GM10248 (cell line): ENCODE measurements around the gene HPS1.

Experiments
- CTCF ChIA-PET: fragments of 300-600 bp; sonication (Branson Sonifier 250); formaldehyde crosslinking; extraction: SDS; loops from one replicate; lab custom pipeline; 2021; ENCODE audit warnings: antibody characterized with exemption; lab: Yijun Ruan, JAX
- POLR2A ChIA-PET: fragments of 350-650 bp; sonication (Branson Sonifier 250); formaldehyde crosslinking; extraction: SDS; loops from one replicate; lab custom pipeline; 2020; ENCODE audit warnings: antibody characterized with exemption; lab: Yijun Ruan, JAX
- DNase-seq: peaks from one replicate; pipeline ENCODE4 v3.0.0; 2012; ENCODE audit errors: extremely low spot score
- TF ChIP-seq, protein P1 (sequence below): IDR thresholded peaks from 2 replicates; pipeline ENCODE4 v1.5.1; 2012; ENCODE audit warnings: mild to moderate bottlenecking, low read depth; ENCODE audit errors: extremely low read depth, missing control alignments, control extremely low read depth

Gene HPS1

DNA sequence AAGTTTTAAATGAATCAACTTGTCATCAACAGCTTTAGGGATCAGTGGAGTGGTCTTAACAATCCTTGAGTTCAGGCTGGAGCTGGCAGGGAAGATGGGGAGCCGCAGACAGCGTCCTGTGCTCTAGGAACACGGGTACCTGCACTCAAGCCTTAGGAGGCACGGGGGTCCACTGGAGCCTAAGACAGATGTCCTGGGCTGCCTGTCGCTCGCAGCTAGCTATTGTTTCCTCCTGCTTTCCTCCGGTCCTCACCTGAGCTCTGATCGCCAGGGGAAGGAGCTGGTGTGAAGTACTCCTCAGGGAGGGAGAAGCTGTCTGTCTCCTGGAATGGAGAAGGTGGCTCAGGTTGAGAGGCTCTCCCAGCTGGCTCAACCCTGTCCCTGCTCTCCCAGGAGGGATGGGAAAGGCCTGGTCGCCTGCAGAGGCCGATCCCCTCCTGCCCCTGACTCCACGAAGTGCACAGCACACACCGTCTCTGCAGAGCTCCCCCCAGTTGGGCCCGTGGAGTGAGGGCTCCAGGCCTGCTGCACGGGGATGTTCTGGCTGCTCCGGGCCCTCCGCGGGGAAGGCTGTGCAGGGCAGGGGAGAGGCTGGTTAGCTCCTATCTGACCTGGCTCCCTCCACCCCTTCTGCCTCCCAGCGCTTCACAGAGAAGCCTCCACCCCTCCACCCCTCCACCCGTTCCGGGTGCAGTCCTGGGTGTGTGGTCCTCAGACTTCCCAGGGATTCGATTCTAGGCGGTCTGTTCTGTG lies 17.2 kb downstream of the HPS1 start:
- TF ChIP-seq, protein P1, sequence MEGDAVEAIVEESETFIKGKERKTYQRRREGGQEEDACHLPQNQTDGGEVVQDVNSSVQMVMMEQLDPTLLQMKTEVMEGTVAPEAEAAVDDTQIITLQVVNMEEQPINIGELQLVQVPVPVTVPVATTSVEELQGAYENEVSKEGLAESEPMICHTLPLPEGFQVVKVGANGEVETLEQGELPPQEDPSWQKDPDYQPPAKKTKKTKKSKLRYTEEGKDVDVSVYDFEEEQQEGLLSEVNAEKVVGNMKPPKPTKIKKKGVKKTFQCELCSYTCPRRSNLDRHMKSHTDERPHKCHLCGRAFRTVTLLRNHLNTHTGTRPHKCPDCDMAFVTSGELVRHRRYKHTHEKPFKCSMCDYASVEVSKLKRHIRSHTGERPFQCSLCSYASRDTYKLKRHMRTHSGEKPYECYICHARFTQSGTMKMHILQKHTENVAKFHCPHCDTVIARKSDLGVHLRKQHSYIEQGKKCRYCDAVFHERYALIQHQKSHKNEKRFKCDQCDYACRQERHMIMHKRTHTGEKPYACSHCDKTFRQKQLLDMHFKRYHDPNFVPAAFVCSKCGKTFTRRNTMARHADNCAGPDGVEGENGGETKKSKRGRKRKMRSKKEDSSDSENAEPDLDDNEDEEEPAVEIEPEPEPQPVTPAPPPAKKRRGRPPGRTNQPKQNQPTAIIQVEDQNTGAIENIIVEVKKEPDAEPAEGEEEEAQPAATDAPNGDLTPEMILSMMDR, result no peak
- CTCF ChIA-PET, result interaction anchor here (7.8 kb wide), 1 partner anchor 20 kb away, joined by 98 read pairs; the partner anchor contains the start of gene PYROXD2
- DNase-seq, result no peak
- POLR2A ChIA-PET, result no interaction called here

DNA sequence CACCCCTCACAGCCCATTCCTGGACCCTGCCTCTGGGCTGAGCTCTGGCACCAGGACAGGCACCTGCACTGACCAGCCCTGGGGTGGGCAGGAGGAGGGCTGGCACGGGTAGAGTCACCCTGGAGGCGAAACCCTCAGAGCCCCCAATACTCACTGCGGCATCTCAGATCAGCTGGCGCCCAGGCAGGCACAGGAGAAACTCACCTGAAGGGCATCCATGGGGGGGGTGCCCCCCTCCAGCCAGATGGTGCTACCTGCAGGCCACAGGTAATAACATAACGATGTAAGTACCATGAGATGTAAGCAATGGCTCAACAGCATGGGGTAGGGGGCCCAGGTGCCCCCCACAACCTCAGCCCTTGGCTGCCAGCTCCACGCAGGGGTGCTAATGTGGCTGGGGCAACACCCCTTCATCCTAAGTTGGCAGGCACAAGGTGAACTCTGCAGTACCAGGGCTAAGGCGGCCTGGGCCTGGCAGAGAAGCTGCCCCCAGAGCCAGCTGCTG lies 19.7 kb downstream of the HPS1 start:
- CTCF ChIA-PET, result interaction anchor here (0.5 to 7.8 kb wide), 6 partner anchors 8 to 86 kb away, joined by 3 to 98 read pairs (median 6); partner anchors contain the start of gene PYROXD2
- TF ChIP-seq, protein P1, result no peak
- POLR2A ChIA-PET, result no interaction called here
- DNase-seq, result no peak

DNA sequence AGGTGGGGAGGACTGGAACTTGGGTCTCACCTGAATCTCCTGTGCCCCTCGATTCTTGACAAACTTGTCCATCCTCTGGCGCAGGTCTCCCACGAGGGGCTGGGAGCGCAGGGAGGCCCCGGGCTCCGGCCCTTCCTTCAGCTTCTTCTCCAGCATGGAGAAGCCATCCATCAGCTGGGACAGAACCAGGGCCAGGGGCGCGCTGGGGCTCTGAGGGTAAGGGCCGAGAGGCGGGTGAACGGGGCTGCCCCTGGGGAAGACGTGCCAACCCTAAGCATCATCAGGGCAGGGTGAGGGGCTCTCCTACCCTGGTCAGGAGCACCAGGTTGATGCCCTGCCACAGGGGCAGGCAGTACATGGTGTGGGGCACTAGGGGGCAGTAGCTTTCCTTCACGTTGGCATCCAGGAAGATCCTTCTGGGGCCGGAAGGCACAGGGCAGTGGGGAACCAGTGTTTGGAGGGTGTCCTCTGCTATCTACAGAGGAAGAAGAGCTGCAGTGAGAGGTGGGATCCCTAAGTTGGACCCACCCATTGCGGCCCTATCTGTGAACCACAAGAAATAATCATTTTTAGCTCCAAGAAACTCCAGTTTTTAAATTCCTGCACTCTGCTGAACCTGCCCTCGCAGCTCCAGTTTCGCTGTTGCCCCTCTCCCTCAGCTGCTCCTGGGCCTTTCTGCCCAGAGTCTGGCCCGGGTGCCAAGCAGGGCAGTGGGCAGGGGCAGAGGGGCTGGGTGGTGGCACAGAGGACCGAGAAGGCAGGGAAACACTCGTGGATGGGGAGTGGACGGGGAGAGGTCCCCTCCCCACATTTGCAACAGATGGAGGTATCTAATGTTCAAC lies 21.0 kb downstream of the HPS1 start:
- ChIA-PET CTCF (interaction anchor here (0.6 to 7.8 kb wide), 24 partner anchors 9 to 821 kb away, joined by 3 to 98 read pairs (median 4); partner anchors contain the start of gene PYROXD2), POLR2A (interaction anchor here (0.6 kb wide), 1 partner anchor 531 kb away, joined by 3 read pairs; no protein-coding TSS in a partner anchor)
- TF ChIP-seq, protein P1, result peak; percentile 77
- peak; percentile 73 for DNase-seq

DNA sequence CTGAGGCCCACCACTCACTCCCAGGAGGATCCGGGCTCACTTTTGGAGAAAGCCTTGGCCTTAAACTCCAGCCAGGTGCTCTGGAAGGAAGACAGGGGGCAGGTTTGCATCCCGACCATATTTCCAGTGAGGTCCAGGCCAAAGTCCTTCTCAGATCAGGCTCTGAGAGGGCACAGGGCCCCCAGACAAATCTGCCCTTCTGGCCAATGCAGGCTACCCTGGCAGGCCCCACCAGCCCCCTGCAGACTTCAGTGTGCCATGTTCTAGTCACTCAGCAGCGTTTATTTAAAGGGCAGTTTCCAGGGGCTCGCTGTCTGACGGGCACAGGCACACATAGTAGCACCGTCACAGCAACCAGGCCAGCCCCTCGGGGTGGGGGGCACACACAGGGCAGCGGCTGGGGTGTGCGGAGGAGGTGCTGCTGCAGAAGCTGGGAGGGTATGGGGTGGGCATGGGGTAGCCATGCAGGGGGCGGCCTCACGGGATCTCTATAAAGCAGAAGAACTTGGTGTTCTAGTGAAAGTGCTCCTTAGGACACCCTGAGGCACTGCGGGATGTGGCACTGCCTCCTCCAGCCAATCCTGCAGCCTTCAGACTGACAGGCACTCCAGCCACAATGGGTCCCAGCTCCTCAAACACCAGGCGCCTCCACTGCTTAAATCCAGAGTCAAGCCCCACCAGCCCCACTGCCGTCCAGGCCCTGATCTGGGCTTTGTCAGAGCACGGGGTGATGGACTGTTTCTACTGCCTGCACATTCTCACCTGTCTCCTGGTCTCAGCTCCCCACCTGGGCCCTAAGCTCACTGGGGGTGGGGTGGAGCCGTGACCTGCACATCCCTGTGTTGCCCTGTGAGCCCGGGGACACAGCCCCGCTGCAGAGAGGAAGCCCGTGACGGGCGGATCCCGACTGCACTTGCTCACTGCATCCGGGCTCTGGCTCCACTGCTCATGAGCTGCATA lies 22.2 kb downstream of the HPS1 start:
- TF ChIP-seq, protein P1, result no peak
- no peak for DNase-seq
- ChIA-PET POLR2A (interaction anchor here (0.5 kb wide), 1 partner anchor 428 kb away, joined by 3 read pairs; no protein-coding TSS in a partner anchor), CTCF (interaction anchor here (0.9 to 7.8 kb wide), 24 partner anchors 8 to 852 kb away, joined by 3 to 98 read pairs (median 4); partner anchors contain the start of gene PYROXD2)

DNA sequence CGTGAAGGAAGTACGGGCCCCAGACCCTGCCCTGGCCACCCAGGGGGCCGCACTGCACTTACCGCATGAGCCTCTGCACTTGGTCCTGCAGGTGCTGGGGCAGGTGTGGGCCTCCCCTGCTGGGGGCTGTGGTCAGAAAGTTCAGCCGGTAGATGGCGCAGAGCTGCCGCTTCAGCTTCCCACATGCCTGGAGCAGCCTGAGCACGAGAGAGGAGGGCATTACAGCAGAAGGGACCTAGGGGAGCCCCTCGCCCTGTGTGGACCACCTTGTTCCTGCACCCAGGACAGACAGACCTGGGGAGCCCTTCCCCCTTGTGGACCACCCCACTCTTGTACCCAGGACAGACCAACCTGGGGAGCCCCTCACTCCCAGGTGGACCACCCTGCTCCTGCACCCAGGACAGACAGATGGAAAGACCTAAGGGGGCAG lies 23.0 kb downstream of the HPS1 start:
- TF ChIP-seq, protein P1, result peak; percentile 21
- no peak for DNase-seq
- ChIA-PET POLR2A (no interaction called here), CTCF (interaction anchor here (1.2 to 7.8 kb wide), 5 partner anchors 12 to 823 kb away, joined by 4 to 98 read pairs (median 8); partner anchors contain the start of gene PYROXD2)
